Measurements from ENCODE around the gene INF2.
"Not testable (repeated sequence)": the region's sequence is repeated elsewhere in the genome, so short reads cannot be mapped to it uniquely, and the experiment has no call there.

The INF2 gene

GRCh38 chr14:104739546-104740516 is 50.4 kb downstream of the INF2 start:
- no peak for DNase-seq

- no peak for DNase-seq
Observed at GRCh38 chr14:104741108-104741802, 51.8 kb downstream of the INF2 start.

- DNase-seq: no peak
Observed at GRCh38 chr14:104741803-104742251, 52.4 kb downstream of the INF2 start.

- DNase-seq: no peak
Observed at GRCh38 chr14:104742586-104743455, 53.4 kb downstream of the INF2 start.

- DNase-seq: no peak
Observed at GRCh38 chr14:104743461-104744380, 54.3 kb downstream of the INF2 start.

- DNase-seq: no peak
Observed at GRCh38 chr14:104744484-104744883, 55.1 kb downstream of the INF2 start.

GRCh38 chr14:104745431-104745830 is 56.0 kb downstream of the INF2 start:
- no peak for DNase-seq

- no peak for DNase-seq
Observed at GRCh38 chr14:104746071-104746545, 56.7 kb downstream of the INF2 start.

- no peak for DNase-seq
Observed at GRCh38 chr14:104746934-104747481, 57.6 kb downstream of the INF2 start.

GRCh38 chr14:104747876-104748275 is 58.5 kb downstream of the INF2 start:
- DNase-seq: no peak

- no peak for DNase-seq
Observed at GRCh38 chr14:104749111-104749649, 59.8 kb downstream of the INF2 start.

GRCh38 chr14:104750056-104750752 is 60.8 kb downstream of the INF2 start:
- no peak for DNase-seq

- not testable (repeated sequence) for DNase-seq
Observed at GRCh38 chr14:104750753-104751057, 61.3 kb downstream of the INF2 start.

- no peak for DNase-seq
Observed at GRCh38 chr14:104751539-104752422, 62.4 kb downstream of the INF2 start.

- no peak for DNase-seq
Observed at GRCh38 chr14:104752423-104752734, 63.0 kb downstream of the INF2 start.

- peak; percentile 100 for DNase-seq
Observed at GRCh38 chr14:104752735-104753527, 63.5 kb downstream of the INF2 start, which contains the start of gene SIVA1. SIVA1 (plus strand) TSS chr14:104753147; CDS start chr14:104753202, 55 bp downstream.

GRCh38 chr14:104753528-104754212 is 64.3 kb downstream of the INF2 start:
- peak; percentile 5 for DNase-seq

All from inflammatory macrophage treated with lipopolysaccharide for 4 hours (primary cell).